GM12892 (cell line): Measurements from ENCODE around the gene CHKA.

Experiments
- POLR2A ChIP-seq: IDR thresholded peaks from 2 replicates; pipeline ENCODE4 v1.6.1; 2011; ENCODE audit warnings: low read depth, low read length, control low read depth
- TAF1 ChIP-seq: IDR thresholded peaks from 2 replicates; pipeline ENCODE4 v1.6.1; 2011; ENCODE audit warnings: low read depth, mild to moderate bottlenecking, control low read depth, low read length, borderline replicate concordance

GRCh38 chr11:68116974-68117373 lies 4.2 kb downstream of the CHKA start:
- no peak for TF ChIP-seq TAF1
- TF ChIP-seq POLR2A: no peak
